HAP-1 (cell line): ENCODE results near the gene GPR137C.

Experiments used
- DNase-seq, 2 experiments: peaks; one replicate each; pipeline ENCODE4 v3.0.0-alpha.2; 2016 to 2020; ENCODE audit warnings: low spot score in 2 of 2
- H3K27me3 ChIP-seq: fragments of 250-450 bp; sonication (Bioruptor Pico); 2 replicates; pipeline ENCODE4 v1.5.1; 2020; ENCODE audit warnings: low read depth, mild to moderate bottlenecking, moderate library complexity
- H3K36me3 ChIP-seq: fragments of 250-450 bp; sonication (Bioruptor Pico); replicated peaks from 2 replicates; pipeline ENCODE4 v1.5.1; 2020; ENCODE audit warnings: mild to moderate bottlenecking
- H3K4me1 ChIP-seq: fragments of 250-450 bp; sonication (Bioruptor Pico); 2 replicates; pipeline ENCODE4 v1.5.1; 2020; ENCODE audit warnings: mild to moderate bottlenecking
- H3K4me3 ChIP-seq: fragments of 250-450 bp; sonication (Bioruptor Pico); 2 replicates; pipeline ENCODE4 v1.5.1; 2020; ENCODE audit warnings: mild to moderate bottlenecking, moderate library complexity
- H3K9me3 ChIP-seq: fragments of 250-450 bp; sonication (Bioruptor Pico); 2 replicates; pipeline ENCODE4 v1.5.1; 2020; ENCODE audit warnings: mild to moderate bottlenecking, moderate library complexity
- in situ Hi-C: fragments of 300-500 bp; cut with MboI; formaldehyde crosslinking; loops from 3 replicates; pipeline ENCODE4 v1.14.3; 2020; ENCODE audit warnings: low sequenced_read_pairs, inconsistent platforms, mixed read lengths

GPR137C gene

GRCh38 chr14:52661314-52661713 lies 108.7 kb downstream of the GPR137C start:
- peaks cover 10% of the 10 kb centered on the region for H3K36me3 ChIP-seq
- in situ Hi-C loops: no loop called here
- H3K9me3 ChIP-seq: no peaks in the 10 kb centered on the region

GRCh38 chr14:52663850-52664249 lies 111.2 kb downstream of the GPR137C start:
- in situ Hi-C loops: no loop called here
- H3K27me3 ChIP-seq: no peaks in the 10 kb centered on the region
- H3K4me3 ChIP-seq: no peak overlapping the region

More at GRCh38 chr14:52661314-52661713, 108.7 kb downstream of the GPR137C start:
- no peak overlapping the region for H3K4me3 ChIP-seq
- DNase-seq: no peak
- no peaks in the 10 kb centered on the region for H3K27me3 ChIP-seq
- no peaks in the 10 kb centered on the region for H3K4me1 ChIP-seq

GRCh38 chr14:52678591-52678990 lies 126.0 kb downstream of the GPR137C start:
- Histone ChIP-seq H3K27me3 (no peaks in the 10 kb centered on the region), H3K4me1 (no peaks in the 10 kb centered on the region), H3K4me3 (no peak overlapping the region), H3K36me3 (peaks cover 10% of the 10 kb centered on the region; the same call in 1 of the 2 replicates), H3K9me3 (no peaks in the 10 kb centered on the region)
- DNase-seq: no peak
- in situ Hi-C loops: no loop called here

More at GRCh38 chr14:52663850-52664249, 111.2 kb downstream of the GPR137C start:
- no peak for DNase-seq
- Histone ChIP-seq H3K4me1 (no peaks in the 10 kb centered on the region), H3K9me3 (no peaks in the 10 kb centered on the region), H3K36me3 (peaks cover 15% of the 10 kb centered on the region)

- Histone ChIP-seq H3K4me1 (peaks cover 18% of the 10 kb centered on the region), H3K9me3 (no peaks in the 10 kb centered on the region), H3K27me3 (no peaks in the 10 kb centered on the region), H3K4me3 (no peak overlapping the region), H3K36me3 (0 out of 2 replicates have a peak, but pooled peaks cover 5% of the 10 kb centered on the region)
- in situ Hi-C loops: no loop called here
- DNase-seq: no peak
These were observed 131.4 kb downstream of the GPR137C start for GRCh38 chr14:52683985-52684520.

- H3K27me3 ChIP-seq: no peaks in the 10 kb centered on the region
- in situ Hi-C loops: no loop called here
These were observed 133.5 kb downstream of the GPR137C start for GRCh38 chr14:52686176-52686575.

More at GRCh38 chr14:52686176-52686575, 133.5 kb downstream of the GPR137C start:
- H3K36me3 ChIP-seq: 0 out of 2 replicates have a peak, but pooled peaks cover 2% of the 10 kb centered on the region
- no peak for DNase-seq
- peaks cover 23% of the 10 kb centered on the region for H3K4me1 ChIP-seq
- H3K9me3 ChIP-seq: no peaks in the 10 kb centered on the region
- H3K4me3 ChIP-seq: no peak overlapping the region
